ENCODE data around the gene MAP3K13. TPM values are rescaled to one million over a fixed set of nuclear protein-coding genes. Genes with fewer than 3 reads are reported as not detected.

The MAP3K13 gene
- total RNA-seq, 3 donors from 2014 or later (not counting 1 experiment from before 2014, with no cell fraction given), result 3.3 to 11.8 (median 9.8) TPM

DNA sequence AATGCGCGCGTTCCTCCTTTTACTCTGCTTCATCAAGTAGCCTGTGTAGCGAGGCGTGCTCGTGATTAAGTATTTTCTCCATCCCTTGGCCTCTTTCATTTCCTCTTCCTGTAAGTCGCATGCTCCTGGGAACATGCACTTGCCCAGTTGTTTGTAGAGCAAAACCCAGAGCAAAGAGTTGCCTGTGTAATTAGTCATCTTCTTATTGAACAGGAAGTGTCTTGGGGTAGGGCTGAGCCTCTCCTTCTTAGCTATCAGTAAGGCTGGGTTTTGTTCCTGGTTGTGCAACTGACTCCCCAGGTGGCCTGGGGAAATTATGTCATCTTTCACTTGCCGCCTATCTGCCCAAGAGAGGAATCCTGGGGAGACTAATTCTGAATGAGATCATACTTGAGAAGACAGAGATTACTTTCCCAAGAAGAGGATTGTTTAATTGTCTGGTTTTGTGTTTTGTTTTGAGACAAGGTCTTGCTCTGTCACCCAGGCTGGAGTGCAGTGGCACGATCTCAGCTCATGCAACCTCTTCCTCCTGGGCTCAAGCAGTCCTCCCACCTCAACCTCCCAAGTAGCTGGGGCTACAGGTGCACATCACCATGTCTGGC, 174.5 kb downstream of the MAP3K13 start:
- WGBS (ENCODE audit: insufficient coverage), result 18% methylated on average over 9 of the region's 9 CpGs
- Histone ChIP-seq H3K27me3 (ENCODE audit: control insufficient read depth, insufficient read depth, low read length) (no peaks in the 10 kb centered on the region), H3K4me3 (ENCODE audit: low read length) (no peak overlapping the region), H3K27ac (ENCODE audit: low read length) (no peak overlapping the region), H3K36me3 (ENCODE audit: control insufficient read depth, insufficient read depth, low read length) (no peaks in the 10 kb centered on the region), H3K4me1 (ENCODE audit: control insufficient read depth, insufficient read depth, low read length) (no peaks in the 10 kb centered on the region), H3K9me3 (ENCODE audit: control insufficient read depth, insufficient read depth, low read length) (no peaks in the 10 kb centered on the region)
- Mint-ChIP-seq H3K36me3 (no peaks in the 10 kb centered on the region), H3K4me3 (no peak overlapping the region), H3K9me3 (no peaks in the 10 kb centered on the region), H3K27me3 (ENCODE audit: low read depth in 2 of 2) (peaks cover 0 to 2% of the 10 kb centered on the region in 2 donors), H3K4me1 (peaks cover 0 to 6% of the 10 kb centered on the region in 2 donors), H3K27ac (no peak overlapping the region)
- TF ChIP-seq, protein P1, sequence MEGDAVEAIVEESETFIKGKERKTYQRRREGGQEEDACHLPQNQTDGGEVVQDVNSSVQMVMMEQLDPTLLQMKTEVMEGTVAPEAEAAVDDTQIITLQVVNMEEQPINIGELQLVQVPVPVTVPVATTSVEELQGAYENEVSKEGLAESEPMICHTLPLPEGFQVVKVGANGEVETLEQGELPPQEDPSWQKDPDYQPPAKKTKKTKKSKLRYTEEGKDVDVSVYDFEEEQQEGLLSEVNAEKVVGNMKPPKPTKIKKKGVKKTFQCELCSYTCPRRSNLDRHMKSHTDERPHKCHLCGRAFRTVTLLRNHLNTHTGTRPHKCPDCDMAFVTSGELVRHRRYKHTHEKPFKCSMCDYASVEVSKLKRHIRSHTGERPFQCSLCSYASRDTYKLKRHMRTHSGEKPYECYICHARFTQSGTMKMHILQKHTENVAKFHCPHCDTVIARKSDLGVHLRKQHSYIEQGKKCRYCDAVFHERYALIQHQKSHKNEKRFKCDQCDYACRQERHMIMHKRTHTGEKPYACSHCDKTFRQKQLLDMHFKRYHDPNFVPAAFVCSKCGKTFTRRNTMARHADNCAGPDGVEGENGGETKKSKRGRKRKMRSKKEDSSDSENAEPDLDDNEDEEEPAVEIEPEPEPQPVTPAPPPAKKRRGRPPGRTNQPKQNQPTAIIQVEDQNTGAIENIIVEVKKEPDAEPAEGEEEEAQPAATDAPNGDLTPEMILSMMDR (IDR thresholded peaks at IDR 0.05), result no peak
- ATAC-seq (peak in 1 of 3 donors; percentile 33), DNase-seq (peak in 1 of 2 donors; percentile 21)
- intact Hi-C loops (cut with micrococcal nuclease), result no loop called here

Other genes starting within 250 kb of the MAP3K13 start
- gene C3orf70, start 210.1 kb upstream of the MAP3K13 start, total RNA-seq, result under 1 TPM; 0.05 to 0.07 (median 0.05) TPM
- 1 to 10 TPM in 1 of 3 donors, under 1 TPM in 2; 0.58 to 1.1 (median 0.64) TPM for gene EHHADH, start 109.1 kb upstream of the MAP3K13 start, total RNA-seq
- gene TMEM41A, start 135.9 kb downstream of the MAP3K13 start, total RNA-seq, result 10 to 100 TPM; 28.3 to 35.4 (median 35.0) TPM
- under 1 TPM in 2 of 3 donors, not detected in 1; 0.09 to 0.16 TPM for gene LIPH, start 189.5 kb downstream of the MAP3K13 start, total RNA-seq
- 10 to 100 TPM; 57.8 to 59.8 (median 58.7) TPM for gene SENP2, start 223.2 kb downstream of the MAP3K13 start, total RNA-seq